HG03196 (cell line): ENCODE measurements around the gene VEGFB.

Experiments used
- ATAC-seq: cut with Tn5 transposase; IDR thresholded peaks from one replicate; pipeline ENCODE4 v1.9.1; 2021; ENCODE audit not compliant: unreplicated experiment

VEGFB gene

GRCh38 chr11:64276653-64277431, 42.5 kb downstream of the VEGFB start:
- ATAC-seq, result no peak

GRCh38 chr11:64278576-64279190, 44.3 kb downstream of the VEGFB start:
- ATAC-seq, result no peak

- ATAC-seq, result no peak
These were observed 47.8 kb downstream of the VEGFB start for GRCh38 chr11:64281957-64282770.

- ATAC-seq, result no peak
These were observed 48.7 kb downstream of the VEGFB start for GRCh38 chr11:64283092-64283491.

- peak; percentile 56 for ATAC-seq
These were observed 49.9 kb downstream of the VEGFB start, which contains the start of gene BAD for GRCh38 chr11:64284048-64284961. Gene BAD (minus strand): TSS chr11:64284665. CDS start chr11:64284368, 297 bp downstream.

- peak; percentile 51 for ATAC-seq
These were observed 50.8 kb downstream of the VEGFB start, which contains the start of gene GPR137 for GRCh38 chr11:64284962-64285884. Gene GPR137 (plus strand): TSS chr11:64285848. CDS start chr11:64286525, 677 bp downstream.

GRCh38 chr11:64285885-64286800, 51.8 kb downstream of the VEGFB start:
- ATAC-seq, result no peak

- no peak for ATAC-seq
These were observed 52.4 kb downstream of the VEGFB start for GRCh38 chr11:64286801-64287159.

GRCh38 chr11:64287676-64288352, 53.4 kb downstream of the VEGFB start:
- no peak for ATAC-seq

- ATAC-seq, result no peak
These were observed 54.0 kb downstream of the VEGFB start for GRCh38 chr11:64288353-64288750.
